Fibroblast of lung (primary cell): ENCODE results near the gene PLB1.

Experiments used
- CTCF ChIP-seq, 2 donors: IDR thresholded peaks in 1 of 2; conservative IDR thresholded peaks in 1 of 2; 1 replicate in 1 of 2; 2 replicates in 1 of 2; pipeline ENCODE4 v1.5.1; 2011 to 2012; ENCODE audit warnings: low read length in 2 of 2, control low read depth in 1 of 2, inconsistent platforms in 1 of 2, low read depth in 1 of 2, mild to moderate bottlenecking in 1 of 2
- EZH2 ChIP-seq: IDR thresholded peaks from 2 replicates; pipeline ENCODE4 v1.5.1; 2012; ENCODE audit warnings: low read length, control low read depth, mild to moderate bottlenecking; ENCODE audit errors: missing control alignments

- TF ChIP-seq CTCF (conservative IDR thresholded peaks at IDR 0.05 in 1 of 2, IDR thresholded peaks at IDR 0.05 in 1 of 2; ENCODE audit: low read depth in 1 of 2, low read length in 2 of 2) (no peak), EZH2 (no peak)
Measured at GRCh38 chr2:28591711-28592335, 96.0 kb downstream of the PLB1 start.
